ENCODE data around the gene NRIP3. TPM values are rescaled to one million over a fixed set of nuclear protein-coding genes. Genes with fewer than 3 reads are reported as not detected.

Gene NRIP3
- total RNA-seq: 1 to 10 TPM; 1.4 to 2.2 TPM
- 0.10 TPM for polyA plus RNA-seq

GRCh38 chr11:9003573-9004182, at the start of gene NRIP3:
Gene NRIP3, minus strand, starts transcription at chr11:9004001. Its CDS starts 66 bp downstream, at chr11:9003935.
- DNase-seq: peak; percentile 79 to 86 (median 83)
- Mint-ChIP-seq H3K36me3 (peaks cover 0 to 4% (median 4%) of the 10 kb centered on the region in 3 donors), H3K4me3 (peak within 1 kb of the TSS; percentile 79 to 91 (median 83)), H3K4me1 (peaks cover 14 to 20% (median 18%) of the 10 kb centered on the region in 3 donors), H3K27ac (peak within 1 kb of the TSS; percentile 9 to 89 (median 55)), H3K27me3 (peaks cover 20 to 29% of the 10 kb centered on the region in 2 donors), H3K9me3 (no peaks in the 10 kb centered on the region)
- H3K36me3 ChIP-seq (ENCODE audit: insufficient read depth, low read length): no peaks in the 10 kb centered on the region
- ChIA-PET CTCF (interaction anchor here (0.8 to 1.1 kb wide), 3 partner anchors 11 to 89 kb away, joined by 3 to 5 read pairs (median 3); no protein-coding TSS in a partner anchor), POLR2A (interaction anchor here (0.5 to 1.0 kb wide), 2 partner anchors 39 to 255 kb away, joined by 3 to 6 read pairs; partner anchors contain the start of gene TMEM9B)
- peak within 1 kb of the TSS; percentile 48 for H3K4me3 ChIP-seq (ENCODE audit: low read length)
- H3K27ac ChIP-seq (ENCODE audit: low read depth, low read length): no peak within 1 kb of the TSS
- no peaks in the 10 kb centered on the region for H3K9me3 ChIP-seq (ENCODE audit: low read length)
- H3K4me1 ChIP-seq (ENCODE audit: insufficient read depth, low read length): peaks cover 12% of the 10 kb centered on the region
- H3K27me3 ChIP-seq (ENCODE audit: insufficient read depth, low read length, poor library complexity, severe bottlenecking): peaks cover 17% of the 10 kb centered on the region

- Histone ChIP-seq H3K4me1 (ENCODE audit: insufficient read depth, low read length) (no peaks in the 10 kb centered on the region), H3K9me3 (ENCODE audit: low read length) (no peaks in the 10 kb centered on the region), H3K36me3 (ENCODE audit: insufficient read depth, low read length) (no peaks in the 10 kb centered on the region), H3K4me3 (ENCODE audit: low read length) (no peak overlapping the region), H3K27me3 (ENCODE audit: insufficient read depth, low read length, poor library complexity, severe bottlenecking) (no peaks in the 10 kb centered on the region), H3K27ac (ENCODE audit: low read depth, low read length) (no peak overlapping the region)
- ChIA-PET POLR2A (no interaction called here), CTCF (no interaction called here)
- Mint-ChIP-seq H3K36me3 (no peaks in the 10 kb centered on the region), H3K9me3 (no peaks in the 10 kb centered on the region), H3K4me3 (no peak overlapping the region), H3K27ac (peak overlapping the region in 1 of 8 donors; percentile 38), H3K27me3 (peaks cover 0 to 10% of the 10 kb centered on the region in 2 donors), H3K4me1 (no peaks in the 10 kb centered on the region)
- DNase-seq: no peak
Observed at GRCh38 chr11:9052316-9052715, 48.5 kb upstream of the NRIP3 start.

- Mint-ChIP-seq H3K27ac (no peak overlapping the region), H3K36me3 (no peaks in the 10 kb centered on the region), H3K4me1 (no peaks in the 10 kb centered on the region), H3K27me3 (peaks cover 0 to 2% of the 10 kb centered on the region in 2 donors), H3K4me3 (no peak overlapping the region), H3K9me3 (no peaks in the 10 kb centered on the region)
- H3K27ac ChIP-seq (ENCODE audit: low read depth, low read length): no peak overlapping the region
- no peaks in the 10 kb centered on the region for H3K27me3 ChIP-seq (ENCODE audit: insufficient read depth, low read length, poor library complexity, severe bottlenecking)
- CTCF ChIA-PET: interaction anchor here (1.3 kb wide), 1 partner anchor 10 kb away, joined by 3 read pairs; no protein-coding TSS in a partner anchor
- POLR2A ChIA-PET: no interaction called here
- DNase-seq: no peak
- no peaks in the 10 kb centered on the region for H3K36me3 ChIP-seq (ENCODE audit: insufficient read depth, low read length)
- H3K4me1 ChIP-seq (ENCODE audit: insufficient read depth, low read length): no peaks in the 10 kb centered on the region
- no peak overlapping the region for H3K4me3 ChIP-seq (ENCODE audit: low read length)
- H3K9me3 ChIP-seq (ENCODE audit: low read length): no peaks in the 10 kb centered on the region
Observed at GRCh38 chr11:9049959-9050358, 46.2 kb upstream of the NRIP3 start.

- H3K36me3 Mint-ChIP-seq: no peaks in the 10 kb centered on the region
- ChIA-PET CTCF (interaction anchor here (1.2 kb wide), 1 partner anchor 12 kb away, joined by 3 read pairs; no protein-coding TSS in a partner anchor), POLR2A (no interaction called here)
- DNase-seq: no peak
- Histone ChIP-seq H3K4me3 (ENCODE audit: low read length) (no peak overlapping the region), H3K27me3 (ENCODE audit: insufficient read depth, low read length, poor library complexity, severe bottlenecking) (no peaks in the 10 kb centered on the region), H3K36me3 (ENCODE audit: insufficient read depth, low read length) (no peaks in the 10 kb centered on the region), H3K27ac (ENCODE audit: low read depth, low read length) (no peak overlapping the region), H3K4me1 (ENCODE audit: insufficient read depth, low read length) (no peaks in the 10 kb centered on the region), H3K9me3 (ENCODE audit: low read length) (no peaks in the 10 kb centered on the region)
- H3K4me3 Mint-ChIP-seq: no peak overlapping the region
- H3K9me3 Mint-ChIP-seq: no peaks in the 10 kb centered on the region
- no peak overlapping the region for H3K27ac Mint-ChIP-seq
- H3K4me1 Mint-ChIP-seq: no peaks in the 10 kb centered on the region
- peaks cover 0 to 2% of the 10 kb centered on the region in 2 donors for H3K27me3 Mint-ChIP-seq
Observed at GRCh38 chr11:9047964-9048523, 44.2 kb upstream of the NRIP3 start.

- Histone ChIP-seq H3K4me1 (ENCODE audit: insufficient read depth, low read length) (no peaks in the 10 kb centered on the region), H3K27me3 (ENCODE audit: insufficient read depth, low read length, poor library complexity, severe bottlenecking) (no peaks in the 10 kb centered on the region), H3K36me3 (ENCODE audit: insufficient read depth, low read length) (no peaks in the 10 kb centered on the region), H3K9me3 (ENCODE audit: low read length) (no peaks in the 10 kb centered on the region), H3K4me3 (ENCODE audit: low read length) (no peak overlapping the region), H3K27ac (ENCODE audit: low read depth, low read length) (no peak overlapping the region)
- H3K9me3 Mint-ChIP-seq: no peaks in the 10 kb centered on the region
- no peaks in the 10 kb centered on the region for H3K27me3 Mint-ChIP-seq
- ChIA-PET CTCF (no interaction called here), POLR2A (no interaction called here)
- no peaks in the 10 kb centered on the region for H3K4me1 Mint-ChIP-seq
- no peak overlapping the region for H3K4me3 Mint-ChIP-seq
- DNase-seq: no peak
- H3K27ac Mint-ChIP-seq: no peak overlapping the region
- no peaks in the 10 kb centered on the region for H3K36me3 Mint-ChIP-seq
Observed at GRCh38 chr11:9046481-9046880, 42.7 kb upstream of the NRIP3 start.

DNA sequence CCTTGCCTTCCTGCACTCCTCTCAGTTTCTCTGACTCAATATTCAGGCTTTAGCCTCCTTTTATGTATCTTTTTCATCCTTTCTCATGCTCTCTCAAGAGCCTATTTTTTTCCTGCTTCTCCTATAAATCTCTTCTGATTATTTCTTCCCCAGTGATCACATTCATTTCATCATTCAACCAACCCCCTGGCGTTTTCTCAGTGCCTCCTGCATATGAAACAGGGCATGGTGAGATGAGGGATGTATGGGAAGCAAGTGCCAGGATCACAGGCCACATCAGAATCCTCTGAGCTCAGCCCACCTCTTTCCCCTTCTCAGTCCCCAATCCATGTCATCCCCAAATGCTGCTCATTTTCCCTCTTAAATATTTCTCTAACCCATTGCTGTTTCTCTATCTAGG, 38.7 kb upstream of the NRIP3 start:
- Histone ChIP-seq H3K4me1 (ENCODE audit: insufficient read depth, low read length) (no peaks in the 10 kb centered on the region), H3K4me3 (ENCODE audit: low read length) (no peak overlapping the region), H3K27me3 (ENCODE audit: insufficient read depth, low read length, poor library complexity, severe bottlenecking) (no peaks in the 10 kb centered on the region), H3K9me3 (ENCODE audit: low read length) (no peaks in the 10 kb centered on the region), H3K36me3 (ENCODE audit: insufficient read depth, low read length) (no peaks in the 10 kb centered on the region), H3K27ac (ENCODE audit: low read depth, low read length) (no peak overlapping the region)
- no peak for DNase-seq
- Mint-ChIP-seq H3K27ac (no peak overlapping the region), H3K4me1 (no peaks in the 10 kb centered on the region), H3K27me3 (peaks cover 0 to 9% of the 10 kb centered on the region in 2 donors), H3K36me3 (no peaks in the 10 kb centered on the region), H3K9me3 (no peaks in the 10 kb centered on the region), H3K4me3 (no peak overlapping the region)
- ChIA-PET POLR2A (no interaction called here), CTCF (no interaction called here)

- POLR2A ChIA-PET: no interaction called here
- Histone ChIP-seq H3K4me1 (ENCODE audit: insufficient read depth, low read length) (no peaks in the 10 kb centered on the region), H3K27ac (ENCODE audit: low read depth, low read length) (no peak overlapping the region), H3K36me3 (ENCODE audit: insufficient read depth, low read length) (no peaks in the 10 kb centered on the region), H3K4me3 (ENCODE audit: low read length) (no peak overlapping the region), H3K9me3 (ENCODE audit: low read length) (no peaks in the 10 kb centered on the region), H3K27me3 (ENCODE audit: insufficient read depth, low read length, poor library complexity, severe bottlenecking) (no peaks in the 10 kb centered on the region)
- Mint-ChIP-seq H3K27me3 (peaks cover 0 to 9% of the 10 kb centered on the region in 2 donors), H3K9me3 (no peaks in the 10 kb centered on the region), H3K4me1 (no peaks in the 10 kb centered on the region), H3K4me3 (no peak overlapping the region), H3K36me3 (no peaks in the 10 kb centered on the region), H3K27ac (no peak overlapping the region)
- CTCF ChIA-PET: no interaction called here
- DNase-seq: no peak
Observed at GRCh38 chr11:9041747-9042146, 37.9 kb upstream of the NRIP3 start.

- Histone ChIP-seq H3K27me3 (ENCODE audit: insufficient read depth, low read length, poor library complexity, severe bottlenecking) (no peaks in the 10 kb centered on the region), H3K36me3 (ENCODE audit: insufficient read depth, low read length) (no peaks in the 10 kb centered on the region), H3K27ac (ENCODE audit: low read depth, low read length) (no peak overlapping the region), H3K9me3 (ENCODE audit: low read length) (no peaks in the 10 kb centered on the region), H3K4me1 (ENCODE audit: insufficient read depth, low read length) (no peaks in the 10 kb centered on the region), H3K4me3 (ENCODE audit: low read length) (no peak overlapping the region)
- ChIA-PET POLR2A (no interaction called here), CTCF (no interaction called here)
- no peak overlapping the region for H3K27ac Mint-ChIP-seq
- no peaks in the 10 kb centered on the region for H3K9me3 Mint-ChIP-seq
- peaks cover 0 to 9% of the 10 kb centered on the region in 2 donors for H3K27me3 Mint-ChIP-seq
- DNase-seq: no peak
- H3K4me1 Mint-ChIP-seq: no peaks in the 10 kb centered on the region
- H3K4me3 Mint-ChIP-seq: no peak overlapping the region
- no peaks in the 10 kb centered on the region for H3K36me3 Mint-ChIP-seq
Observed at GRCh38 chr11:9040410-9040809, 36.6 kb upstream of the NRIP3 start.

All from CD8-positive, alpha-beta memory T cell (primary cell).